Activated T-cell treated with anti-CD3 and anti-CD28 coated beads for 24 hours (primary cell): ENCODE results near the gene GOLGA6L10.
"Not testable (repeated sequence)": the region's sequence is repeated elsewhere in the genome, so short reads cannot be mapped to it uniquely, and the experiment has no call there.

Experiments
- DNase-seq: peaks from one replicate; pipeline ENCODE4 v3.0.0-alpha.2; 2020; ENCODE audit warnings: low read depth

The GOLGA6L10 gene

DNA sequence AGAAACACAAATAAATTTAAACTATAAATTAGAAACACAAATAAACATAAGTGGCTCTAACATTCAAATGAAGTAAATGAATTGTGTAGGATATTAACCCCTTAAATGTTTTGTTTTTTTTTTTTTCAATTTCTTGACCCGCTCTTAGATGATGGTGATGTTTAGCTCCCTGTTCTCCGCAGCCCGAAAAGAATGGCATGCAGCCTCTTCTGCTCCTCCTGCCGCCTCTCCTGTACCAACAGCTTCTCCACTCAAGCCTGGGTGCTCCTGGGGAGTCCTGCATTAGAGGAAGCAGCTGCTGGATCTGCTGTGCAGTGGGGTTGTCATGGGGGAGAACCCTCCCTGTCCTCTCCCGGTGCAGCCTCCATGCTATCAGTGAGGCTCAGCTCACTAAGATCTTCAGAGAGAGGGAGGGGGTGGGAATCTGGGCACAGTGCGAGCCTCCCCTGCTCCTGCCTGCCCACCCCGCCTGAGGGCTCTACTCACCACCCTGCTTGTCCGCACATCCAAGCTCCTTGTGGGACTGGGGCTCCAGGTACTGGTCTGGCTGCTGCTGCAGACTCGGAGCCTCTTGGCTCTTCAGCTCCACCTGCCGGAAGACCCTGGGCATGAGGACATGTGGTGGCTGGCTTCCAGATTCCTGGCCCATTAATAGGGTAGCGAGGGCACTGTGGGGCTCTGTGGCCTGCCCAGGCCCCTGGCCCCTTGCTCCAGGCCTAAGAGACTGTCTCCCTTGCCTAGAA is 6.5 kb downstream of the GOLGA6L10 start:
- DNase-seq, result peak; percentile 23

DNA sequence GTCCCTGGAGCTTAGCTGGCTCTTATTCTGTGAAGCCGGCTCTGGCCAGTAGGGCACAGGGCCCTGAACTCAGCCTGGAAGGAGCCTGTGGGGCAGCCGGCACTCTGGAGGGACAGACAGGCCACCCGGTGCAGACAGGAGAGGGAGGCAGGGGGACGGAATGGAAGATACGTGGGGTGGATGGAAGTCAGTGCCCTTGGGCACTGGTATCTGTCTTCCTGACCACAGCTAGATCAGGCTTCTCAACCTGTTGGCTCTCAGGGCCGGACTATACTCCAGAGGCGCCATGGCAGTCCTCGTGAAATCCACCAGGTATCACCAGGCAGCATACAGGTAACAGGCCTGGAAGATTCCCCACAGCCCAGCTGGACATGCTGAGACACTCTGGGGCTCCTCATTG is 10.7 kb downstream of the GOLGA6L10 start:
- not testable (repeated sequence) for DNase-seq

DNA sequence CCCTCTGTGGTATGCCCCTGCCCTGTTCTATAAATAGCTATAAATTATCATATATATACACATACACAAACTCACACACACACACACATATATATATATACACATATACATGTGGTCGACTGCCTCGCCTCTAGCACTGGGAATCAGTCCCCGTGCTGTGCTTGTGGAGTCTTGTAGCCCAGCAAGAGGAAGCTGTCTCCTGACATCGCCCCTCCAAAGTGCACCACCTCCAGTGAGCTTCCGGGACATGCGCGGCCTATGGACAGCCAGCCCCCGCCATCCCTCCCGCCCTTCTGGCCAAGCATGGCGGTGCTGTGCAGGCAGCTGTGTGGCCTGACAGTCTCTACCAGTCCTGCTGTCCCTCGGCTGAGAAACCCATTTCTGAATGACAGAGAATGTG is 11.2 kb downstream of the GOLGA6L10 start:
- DNase-seq, result not testable (repeated sequence)

DNA sequence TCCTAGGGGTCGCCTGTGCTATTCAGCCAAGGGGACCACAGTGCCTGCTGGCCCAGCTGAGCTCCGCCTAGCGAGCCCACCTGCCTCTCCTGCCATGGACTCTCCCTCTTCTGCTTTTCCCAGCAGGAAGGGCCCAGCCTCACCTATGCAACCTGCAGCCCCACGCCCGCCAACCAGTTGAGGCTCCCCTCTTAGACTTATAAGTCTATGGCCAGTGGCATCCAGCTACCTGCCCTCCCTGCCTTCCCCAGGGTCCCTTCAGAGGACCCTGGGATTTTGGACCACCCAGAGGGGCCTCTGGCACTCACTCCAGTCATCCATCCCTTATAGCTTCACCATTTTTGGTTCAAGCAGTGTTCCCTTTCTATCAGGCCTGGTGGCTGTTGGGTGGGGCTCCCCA is 12.2 kb downstream of the GOLGA6L10 start:
- DNase-seq, result not testable (repeated sequence)

DNA sequence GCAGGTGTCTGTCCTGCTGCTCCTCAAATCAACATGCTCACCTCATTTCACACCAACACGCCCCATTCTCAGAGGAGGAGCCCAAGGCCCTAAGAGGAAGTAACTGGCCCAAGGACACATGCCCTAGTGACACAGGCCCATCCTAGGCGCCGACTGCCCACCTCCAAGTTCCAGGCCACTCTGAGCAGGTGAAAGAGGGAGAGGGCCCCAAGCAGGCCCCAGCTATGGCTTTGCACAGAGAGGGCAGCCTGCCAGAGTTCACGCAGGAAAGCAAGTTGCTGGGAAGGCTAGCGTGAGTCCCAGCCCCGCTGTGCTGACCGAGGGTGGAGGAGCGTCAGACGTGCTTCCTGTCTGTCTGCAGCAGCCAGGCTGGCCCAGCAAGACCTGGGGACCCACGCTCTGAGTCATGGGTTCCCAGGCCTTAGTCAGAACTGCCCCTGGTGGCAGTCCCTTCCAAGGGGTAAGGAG is 13.1 kb downstream of the GOLGA6L10 start:
- DNase-seq, result not testable (repeated sequence)

DNA sequence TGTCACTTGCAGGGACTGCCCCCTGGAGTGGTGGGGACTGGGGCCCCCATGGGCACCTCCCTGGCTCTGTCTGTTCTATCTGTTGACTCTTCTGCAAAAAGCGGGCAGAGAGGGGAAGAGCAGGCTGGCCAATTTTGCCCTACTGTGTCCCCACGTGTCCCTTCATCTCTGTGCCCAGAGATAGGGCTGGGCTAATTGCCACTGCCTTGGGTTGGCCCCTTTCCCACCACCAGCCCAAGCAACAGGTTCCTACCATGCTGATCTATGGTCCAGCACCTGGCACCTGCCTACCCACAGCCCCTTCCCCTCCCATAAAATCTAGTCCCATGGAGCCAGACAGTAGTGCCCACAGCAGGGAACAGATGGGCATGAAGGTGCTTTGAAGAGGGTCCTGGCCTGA is 14.3 kb downstream of the GOLGA6L10 start:
- DNase-seq, result not testable (repeated sequence)

DNA sequence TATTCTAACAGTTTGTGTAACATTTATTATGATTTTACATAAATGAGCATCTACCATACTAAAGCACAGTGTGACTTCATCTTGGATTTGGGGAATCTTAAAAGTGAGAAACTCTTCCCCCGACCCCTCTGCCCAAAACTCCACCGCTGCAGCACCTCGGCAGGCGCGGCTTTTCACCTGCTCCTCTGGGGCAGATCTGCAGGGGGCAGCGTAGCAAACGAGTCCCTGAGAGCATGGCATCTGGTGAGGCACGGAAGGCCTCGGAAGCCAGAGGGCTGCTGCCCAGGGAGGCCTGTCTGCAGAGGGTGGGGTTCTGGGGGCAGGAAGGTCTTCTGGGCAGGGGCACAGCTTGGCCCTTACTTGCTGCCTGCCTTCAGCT is 14.7 kb downstream of the GOLGA6L10 start:
- DNase-seq, result not testable (repeated sequence)

DNA sequence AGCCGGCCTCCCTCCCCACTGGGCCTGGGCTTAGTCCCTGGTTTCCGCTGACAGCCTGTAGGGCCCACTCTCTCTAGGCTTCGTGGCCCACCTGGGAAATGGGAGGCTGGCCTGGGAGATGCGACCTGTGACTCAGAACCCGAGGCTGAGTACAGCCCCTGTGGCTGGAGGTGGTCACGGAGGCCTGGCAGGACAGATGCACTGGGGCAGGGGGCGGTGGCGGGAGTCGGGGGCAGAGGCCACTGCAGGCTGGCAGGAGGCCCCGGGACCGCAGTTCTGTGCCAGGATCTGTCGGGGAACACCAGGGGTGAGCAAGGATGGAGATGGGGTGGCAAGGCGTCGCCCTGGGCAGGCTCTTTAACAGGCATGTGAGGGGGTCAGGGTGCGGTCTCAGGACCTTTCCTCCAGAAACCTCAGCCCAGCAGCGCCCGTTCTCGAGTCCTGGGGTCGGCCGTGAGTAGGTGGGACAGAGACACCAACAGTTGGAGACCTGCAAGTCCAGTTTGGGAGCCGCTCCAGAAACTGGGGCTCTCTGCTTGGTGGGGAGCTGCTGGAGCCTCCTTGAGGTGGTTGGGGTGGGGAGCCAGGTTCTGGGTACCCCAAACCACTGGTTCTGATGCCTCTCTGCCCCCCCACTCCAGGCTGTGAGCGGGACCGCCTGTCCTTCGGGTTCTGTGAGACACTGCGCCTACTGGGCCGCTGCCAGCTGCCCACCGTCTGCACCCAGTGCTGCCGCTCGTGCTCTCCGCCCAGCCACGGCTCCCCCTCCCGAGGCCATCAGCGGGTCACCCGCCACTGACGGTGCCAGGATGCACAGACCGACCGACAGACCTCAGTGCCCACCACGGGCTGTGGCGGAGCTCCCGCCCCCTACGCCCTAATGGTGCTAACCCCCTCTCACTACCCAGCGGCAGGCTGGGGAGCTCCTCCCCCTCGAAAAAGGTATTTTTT is 15.4 kb downstream of the GOLGA6L10 start:
- not testable (repeated sequence) for DNase-seq

DNA sequence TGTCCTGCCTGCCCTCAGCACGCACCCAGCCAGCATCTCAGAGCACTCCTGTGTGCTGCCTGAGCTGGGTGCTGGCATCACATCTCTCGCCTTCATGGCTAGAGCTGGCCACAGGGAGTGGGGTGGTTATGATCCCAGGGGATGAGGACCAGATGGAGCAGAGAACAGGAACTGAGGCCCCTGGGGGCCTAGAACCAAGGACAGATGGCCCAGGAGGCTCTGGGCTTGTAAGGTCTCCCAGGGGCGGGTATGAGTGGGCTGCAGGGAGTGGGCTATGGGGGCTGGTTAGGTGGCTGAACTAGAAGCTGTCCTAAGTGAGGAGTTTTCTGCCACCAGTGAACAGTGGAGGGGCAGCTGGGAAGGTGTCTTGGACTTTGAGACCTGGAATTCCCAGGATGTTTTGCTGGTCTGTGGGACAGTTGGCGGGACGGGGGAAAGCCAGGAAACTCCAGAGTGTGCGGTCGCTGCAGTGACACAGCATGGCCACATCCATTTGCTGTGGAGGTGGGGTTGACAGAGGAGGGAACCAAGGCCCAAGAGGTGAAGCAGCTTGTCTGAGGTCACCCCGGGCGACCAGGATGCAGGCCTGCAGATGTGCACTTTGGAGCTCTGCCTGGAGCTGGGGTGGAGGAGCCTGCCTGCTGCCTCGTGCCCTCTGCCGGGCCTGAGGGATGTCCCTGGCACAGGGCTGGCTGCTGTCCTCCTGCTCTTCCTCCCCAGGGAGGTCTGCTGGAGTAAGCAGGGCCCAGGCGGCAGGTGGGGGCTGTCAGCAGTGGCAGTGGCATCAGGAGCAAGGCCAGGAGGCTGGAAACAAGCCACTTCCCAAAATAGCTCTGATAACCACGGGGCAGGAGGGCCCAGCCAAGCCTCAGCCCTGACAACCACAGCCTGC is 16.3 kb downstream of the GOLGA6L10 start:
- not testable (repeated sequence) for DNase-seq

DNA sequence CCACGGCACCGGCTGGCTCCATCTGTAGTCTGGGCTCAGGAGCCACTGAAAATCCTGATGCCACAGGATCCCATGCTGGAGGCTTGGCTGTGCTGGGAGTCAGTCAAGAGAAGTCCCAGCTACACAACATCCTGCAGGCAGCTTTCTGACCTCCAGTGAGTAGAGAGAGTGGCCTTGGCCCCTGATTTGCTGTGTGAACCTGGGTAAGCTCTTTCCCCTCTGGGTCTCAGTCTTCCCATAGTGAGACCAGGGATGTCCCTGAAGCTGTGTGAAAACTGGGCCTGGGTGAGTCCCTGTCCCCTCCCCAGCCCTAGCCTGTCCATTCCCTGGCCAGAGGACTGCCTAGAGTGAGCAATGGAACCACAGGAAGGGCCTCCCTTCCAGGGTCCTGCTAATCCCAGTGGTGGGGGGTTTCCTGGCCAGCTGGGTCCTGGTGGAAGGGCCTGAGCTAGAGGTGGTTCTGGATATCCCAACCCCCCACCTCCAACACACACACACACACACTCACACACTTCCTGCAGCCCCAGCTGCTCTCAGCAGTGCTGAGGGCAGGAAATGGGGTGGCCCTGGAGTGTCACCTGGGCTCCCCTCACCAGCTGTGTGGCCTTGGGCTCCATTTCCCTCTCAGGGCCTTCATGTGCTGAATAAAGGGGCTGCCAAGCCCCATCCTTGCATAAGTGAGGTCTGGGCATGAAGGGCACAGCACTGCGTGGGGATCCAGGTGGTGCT is 17.5 kb downstream of the GOLGA6L10 start:
- DNase-seq, result not testable (repeated sequence)

DNA sequence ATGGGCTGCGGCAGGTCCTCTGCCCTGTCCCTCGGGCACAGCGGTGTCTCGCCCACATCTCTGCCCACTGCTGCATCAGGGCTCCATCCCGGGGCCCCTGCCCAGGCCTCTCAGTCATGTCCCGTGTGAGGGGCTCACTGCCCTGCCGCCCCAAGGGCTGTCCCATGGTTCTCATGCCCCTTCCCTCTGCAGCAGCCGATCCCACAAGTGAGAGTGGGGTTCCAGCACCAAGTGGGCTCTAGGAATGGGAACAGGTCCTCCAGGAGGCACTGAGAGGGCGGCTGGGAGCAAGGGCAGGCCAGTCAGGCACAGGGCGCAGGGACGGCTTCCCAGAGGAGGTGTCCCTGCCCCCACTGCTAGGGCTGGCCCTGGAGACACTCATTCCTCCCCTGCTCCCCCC is 18.4 kb downstream of the GOLGA6L10 start:
- not testable (repeated sequence) for DNase-seq

DNA sequence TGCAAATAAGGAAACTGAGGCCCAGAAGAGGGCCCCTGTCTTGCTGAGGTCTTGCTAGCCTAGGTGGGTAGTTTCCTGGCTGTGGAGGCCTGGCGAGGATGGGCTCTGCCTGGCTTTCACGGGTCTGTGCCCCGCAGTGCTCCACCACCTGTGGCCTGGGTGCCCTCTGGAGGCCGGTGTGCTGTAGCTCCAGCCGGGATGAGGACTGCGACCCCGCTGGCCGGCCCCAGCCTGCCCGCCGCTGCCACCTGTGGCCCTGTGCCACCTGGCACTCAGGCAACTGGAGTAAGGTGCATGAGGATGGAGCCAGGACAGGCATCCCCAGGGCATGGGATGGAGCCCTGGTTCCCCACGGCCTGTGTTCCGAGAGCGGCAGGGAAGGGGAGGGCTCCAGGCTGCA is 20.2 kb downstream of the GOLGA6L10 start:
- not testable (repeated sequence) for DNase-seq

DNA sequence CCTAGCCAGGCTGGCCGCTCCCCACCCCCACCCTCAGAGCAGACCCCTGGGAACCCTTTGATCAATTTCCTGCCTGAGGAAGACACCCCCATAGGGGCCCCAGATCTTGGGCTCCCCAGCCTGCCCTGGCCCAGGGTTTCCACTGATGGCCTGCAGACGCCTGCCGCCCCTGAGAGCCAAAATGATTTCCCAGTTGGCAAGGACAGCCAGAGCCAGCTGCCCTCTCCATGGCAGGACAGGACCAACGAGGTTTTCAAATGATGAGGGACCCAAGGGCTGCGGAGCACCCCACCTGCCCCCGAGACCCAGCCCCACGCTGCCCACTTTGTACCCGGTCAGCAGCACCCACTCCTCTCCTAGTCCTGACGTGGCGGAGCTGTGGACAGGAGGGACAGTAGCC is 21.9 kb downstream of the GOLGA6L10 start:
- DNase-seq, result not testable (repeated sequence)

DNA sequence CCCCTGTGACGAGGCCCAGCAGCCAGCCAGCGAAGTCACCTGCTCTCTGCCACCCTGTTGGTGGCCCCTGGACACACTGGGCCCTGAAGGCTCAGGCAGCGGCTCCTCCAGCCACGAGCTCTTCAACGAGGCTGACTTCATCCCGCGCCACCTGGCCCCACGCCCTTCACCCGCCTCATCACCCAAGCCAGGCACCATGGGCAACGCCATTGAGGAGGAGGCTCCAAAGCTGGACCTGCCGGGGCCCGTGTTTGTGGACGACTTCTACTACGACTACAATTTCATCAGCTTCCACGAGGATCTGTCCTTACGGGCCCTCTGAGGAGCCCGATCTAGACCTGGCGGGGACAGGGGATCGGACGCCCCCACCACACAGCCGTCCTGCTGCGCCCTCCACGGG is 22.4 kb downstream of the GOLGA6L10 start:
- not testable (repeated sequence) for DNase-seq

DNA sequence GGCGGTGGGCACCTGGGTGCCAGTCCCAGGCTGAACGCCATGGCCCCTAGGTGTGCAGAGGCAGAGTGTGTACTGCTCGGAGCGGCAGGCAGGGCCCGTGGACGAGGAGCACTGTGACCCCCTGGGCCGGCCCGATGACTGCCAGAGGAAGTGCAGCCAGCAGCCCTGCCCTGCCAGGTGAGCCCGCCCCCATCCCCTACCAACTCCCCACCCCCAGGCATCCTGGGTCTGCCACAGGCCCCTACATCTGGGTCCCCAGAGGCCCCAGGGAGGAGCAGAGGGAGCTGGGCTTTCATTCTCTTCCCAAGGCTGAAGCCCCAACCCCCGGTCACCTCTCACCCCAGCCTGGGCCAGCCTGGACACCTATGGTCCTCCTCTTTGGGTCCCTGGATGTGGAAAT is 23.6 kb downstream of the GOLGA6L10 start:
- DNase-seq, result not testable (repeated sequence)

DNA sequence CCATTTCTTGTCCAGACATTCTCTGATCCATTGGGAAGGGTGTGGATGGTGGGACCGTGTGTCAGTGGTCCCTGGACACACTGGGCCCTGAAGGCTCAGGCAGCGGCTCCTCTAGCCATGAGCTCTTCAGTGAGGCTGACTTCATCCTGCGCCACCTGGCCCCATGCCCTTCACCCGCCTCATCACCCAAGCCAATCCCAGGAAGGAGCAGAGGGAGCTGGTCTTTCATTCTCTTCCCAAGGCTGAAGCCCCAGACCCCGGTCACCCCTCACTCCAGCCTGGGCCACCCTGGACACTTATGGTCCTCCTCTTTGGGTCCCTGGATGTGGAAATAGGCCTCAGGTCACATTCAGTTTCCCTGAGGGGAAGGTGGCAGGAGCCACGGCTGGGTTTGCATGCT is 24.4 kb downstream of the GOLGA6L10 start:
- DNase-seq, result not testable (repeated sequence)

DNA sequence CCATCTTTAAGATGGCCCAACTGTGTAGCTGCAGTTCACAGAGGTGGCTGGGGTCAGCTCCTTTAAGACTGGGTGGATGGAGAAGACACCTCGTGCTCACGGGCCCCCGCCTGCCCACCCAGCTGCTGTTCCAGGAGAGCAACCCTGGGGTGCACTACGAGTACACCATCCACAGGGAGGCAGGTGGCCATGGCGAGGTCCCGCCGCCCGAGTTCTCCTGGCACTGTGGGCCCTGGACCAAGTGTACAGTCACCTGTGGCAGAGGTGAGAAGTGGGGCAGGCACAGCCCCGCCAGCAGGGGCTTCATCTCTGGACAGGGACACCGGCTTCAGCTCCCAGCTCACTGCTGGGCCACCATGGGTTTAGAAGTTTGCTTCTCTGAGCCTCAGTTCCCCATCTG is 26.8 kb downstream of the GOLGA6L10 start:
- not testable (repeated sequence) for DNase-seq

DNA sequence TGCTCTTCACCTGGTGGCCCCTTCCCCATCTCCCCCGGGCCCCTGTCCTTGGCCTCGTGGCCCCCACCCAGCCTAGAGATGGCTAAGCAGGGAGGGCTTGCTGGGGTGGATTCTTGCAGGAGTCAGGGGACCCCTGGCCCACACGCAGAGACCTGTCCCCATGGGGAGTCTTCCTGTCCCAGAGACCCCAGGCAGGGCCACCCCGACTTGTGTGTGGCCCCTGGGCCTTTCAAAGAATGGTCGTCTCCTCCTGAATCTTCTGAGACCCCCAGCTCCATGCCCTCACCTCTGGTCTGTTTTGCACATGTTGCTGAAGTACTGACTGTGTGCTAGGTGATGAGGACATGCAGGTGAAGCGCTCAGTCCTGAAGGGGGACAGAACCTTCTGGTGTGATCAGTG is 28.4 kb downstream of the GOLGA6L10 start:
- not testable (repeated sequence) for DNase-seq

DNA sequence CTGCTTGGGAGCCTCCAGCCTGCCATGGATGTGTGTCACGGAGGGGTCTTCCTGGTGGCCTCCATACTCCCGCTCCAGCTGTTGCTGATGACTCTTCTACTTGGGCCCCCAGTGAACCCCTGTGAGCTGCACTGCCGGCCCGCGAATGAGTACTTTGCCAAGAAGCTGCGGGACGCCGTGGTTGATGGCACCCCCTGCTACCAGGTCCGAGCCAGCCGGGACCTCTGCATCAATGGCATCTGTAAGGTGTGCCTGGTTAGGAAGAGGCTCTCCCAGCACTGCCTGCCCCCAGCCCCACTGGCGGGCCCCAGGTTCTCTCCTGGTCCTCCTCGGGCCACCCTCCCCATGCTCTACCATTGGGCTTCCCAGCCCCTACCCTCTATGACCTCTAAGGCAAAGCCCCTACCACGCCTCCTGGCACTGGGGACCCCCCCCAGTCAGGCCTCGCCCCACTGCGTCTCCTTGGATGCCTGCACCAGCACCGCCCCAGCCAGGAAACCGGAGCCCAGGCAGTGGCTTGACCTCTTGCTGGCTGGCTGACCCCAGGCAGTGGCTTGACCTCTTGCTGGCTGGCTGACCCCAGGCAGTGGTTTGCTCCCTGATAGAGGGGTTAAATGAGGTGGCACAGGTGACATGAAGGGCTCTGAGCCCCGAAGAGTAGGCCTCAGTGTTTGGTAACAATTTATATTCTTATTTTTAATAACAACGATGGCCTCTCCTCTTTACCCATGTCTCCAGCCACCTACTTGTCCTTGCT is 29.6 kb downstream of the GOLGA6L10 start:
- DNase-seq, result not testable (repeated sequence)

DNA sequence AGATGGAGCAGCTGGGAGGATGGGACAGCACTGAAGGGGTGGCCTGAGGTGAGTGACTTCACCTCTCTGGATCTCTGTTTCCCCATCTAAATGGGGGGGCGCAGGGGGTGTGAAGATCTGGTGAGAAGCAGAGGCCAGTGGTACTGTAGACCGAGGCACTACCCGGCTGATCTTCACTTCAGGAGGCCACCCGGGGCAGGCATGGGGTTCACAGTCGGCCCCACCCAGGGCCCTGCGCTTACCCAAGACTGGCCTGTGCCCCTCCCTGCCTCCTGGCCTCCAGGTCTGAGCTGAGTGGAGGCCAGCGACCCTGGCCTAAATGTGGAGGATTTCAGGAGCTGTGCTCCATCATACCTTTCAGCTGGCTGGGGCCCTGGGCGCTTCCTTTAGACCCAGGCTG is 31.0 kb downstream of the GOLGA6L10 start:
- DNase-seq, result not testable (repeated sequence)
